ENCODE measurements around the gene SEL1L3.

Gene SEL1L3

DNA sequence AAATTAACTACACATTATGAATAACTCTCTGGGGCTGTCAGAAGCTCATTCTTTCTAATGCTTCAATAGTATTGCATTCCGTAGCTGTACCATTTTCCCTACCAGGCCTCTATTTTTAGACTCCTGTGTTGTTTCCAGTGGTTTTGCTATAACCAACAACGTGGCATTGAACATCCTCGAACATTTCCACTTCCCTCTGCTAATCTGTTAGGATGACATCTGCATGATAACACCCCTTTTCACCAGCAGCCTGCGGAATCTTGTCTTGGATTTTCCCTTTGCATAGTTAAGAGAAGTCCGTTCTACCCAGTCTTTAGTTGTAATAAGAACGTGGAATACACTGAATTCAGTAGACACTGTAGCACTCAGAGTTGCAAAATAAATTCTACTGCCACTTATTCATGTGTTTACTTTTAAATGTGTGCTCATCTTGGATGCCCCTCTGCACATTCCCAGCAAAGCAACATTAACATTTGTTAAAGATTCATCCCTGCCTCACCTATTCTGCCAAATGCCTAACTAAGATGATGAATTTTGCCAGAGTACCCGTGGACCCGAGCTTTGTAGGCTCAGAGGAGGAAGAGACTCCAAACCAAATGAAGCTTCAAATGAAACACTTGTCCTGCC, 55.6 kb downstream of the SEL1L3 start:
- DNase-seq, result no peak
- Histone ChIP-seq H3K4me2 (ENCODE audit: insufficient read depth, low read length) (no peak overlapping the region), H3K79me2 (ENCODE audit: insufficient read depth, low read length) (no peaks in the 10 kb centered on the region), H4K20me1 (ENCODE audit: insufficient read depth, low read length) (no peaks in the 10 kb centered on the region), H3K4me1 (ENCODE audit: insufficient read depth, low read length) (no peaks in the 10 kb centered on the region), H3K27ac (ENCODE audit: low read length) (no peak overlapping the region), H3K9ac (ENCODE audit: low read depth, low read length) (no peak overlapping the region), H3K27me3 (ENCODE audit: insufficient read depth, low read length, poor library complexity) (no peaks in the 10 kb centered on the region), H2AFZ (ENCODE audit: low read depth, low read length) (no peak overlapping the region), H3K4me3 (ENCODE audit: low read depth in 1 of 2, low read length in 2 of 2) (no peak overlapping the region), H3K36me3 (ENCODE audit: insufficient read depth, low read length) (no peaks in the 10 kb centered on the region), H3K9me3 (ENCODE audit: insufficient read depth, low read length, severe bottlenecking) (no peaks in the 10 kb centered on the region)
- no peak for TF ChIP-seq EZH2 (IDR thresholded peaks at IDR 0.05; ENCODE audit: borderline replicate concordance, low read depth, low read length, severe bottlenecking)
- TF ChIP-seq, protein P1, sequence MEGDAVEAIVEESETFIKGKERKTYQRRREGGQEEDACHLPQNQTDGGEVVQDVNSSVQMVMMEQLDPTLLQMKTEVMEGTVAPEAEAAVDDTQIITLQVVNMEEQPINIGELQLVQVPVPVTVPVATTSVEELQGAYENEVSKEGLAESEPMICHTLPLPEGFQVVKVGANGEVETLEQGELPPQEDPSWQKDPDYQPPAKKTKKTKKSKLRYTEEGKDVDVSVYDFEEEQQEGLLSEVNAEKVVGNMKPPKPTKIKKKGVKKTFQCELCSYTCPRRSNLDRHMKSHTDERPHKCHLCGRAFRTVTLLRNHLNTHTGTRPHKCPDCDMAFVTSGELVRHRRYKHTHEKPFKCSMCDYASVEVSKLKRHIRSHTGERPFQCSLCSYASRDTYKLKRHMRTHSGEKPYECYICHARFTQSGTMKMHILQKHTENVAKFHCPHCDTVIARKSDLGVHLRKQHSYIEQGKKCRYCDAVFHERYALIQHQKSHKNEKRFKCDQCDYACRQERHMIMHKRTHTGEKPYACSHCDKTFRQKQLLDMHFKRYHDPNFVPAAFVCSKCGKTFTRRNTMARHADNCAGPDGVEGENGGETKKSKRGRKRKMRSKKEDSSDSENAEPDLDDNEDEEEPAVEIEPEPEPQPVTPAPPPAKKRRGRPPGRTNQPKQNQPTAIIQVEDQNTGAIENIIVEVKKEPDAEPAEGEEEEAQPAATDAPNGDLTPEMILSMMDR (IDR thresholded peaks at IDR 0.05; ENCODE audit: borderline replicate concordance, extremely low read depth, low read length, poor library complexity, severe bottlenecking), result no peak
- no peak for ATAC-seq (ENCODE audit: insufficient read depth, low read depth)

DNA sequence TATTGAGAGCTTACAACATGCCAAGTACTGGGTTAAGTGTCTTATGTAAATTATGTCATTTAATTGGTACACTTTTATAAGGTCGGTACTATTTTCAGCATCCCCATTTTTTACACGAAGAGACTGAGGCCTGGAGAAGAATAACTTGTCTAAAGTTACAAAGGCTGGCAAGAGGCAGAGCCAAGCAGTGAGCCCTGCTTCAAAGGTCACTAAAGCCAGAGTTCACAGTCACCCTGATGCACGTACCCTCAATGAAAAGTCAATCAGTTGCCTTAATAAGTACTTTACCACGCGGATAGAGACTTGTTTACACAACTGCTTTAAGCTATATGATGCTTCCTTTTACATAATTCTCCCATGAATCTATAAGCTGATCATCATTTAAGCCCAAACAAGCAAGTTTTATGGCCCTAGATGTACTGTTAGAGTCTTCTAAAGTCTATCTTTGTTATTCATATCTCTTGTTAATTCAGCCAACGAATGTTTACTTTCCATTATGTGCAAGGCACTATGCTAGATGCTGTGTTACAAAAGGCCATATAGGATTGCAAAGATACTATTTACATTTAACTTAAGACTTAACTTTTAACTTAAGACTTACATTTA, 57.4 kb downstream of the SEL1L3 start:
- Histone ChIP-seq H3K79me2 (ENCODE audit: insufficient read depth, low read length) (no peaks in the 10 kb centered on the region), H3K9ac (ENCODE audit: low read depth, low read length) (no peak overlapping the region), H3K27me3 (ENCODE audit: insufficient read depth, low read length, poor library complexity) (no peaks in the 10 kb centered on the region), H3K4me1 (ENCODE audit: insufficient read depth, low read length) (no peaks in the 10 kb centered on the region), H3K9me3 (ENCODE audit: insufficient read depth, low read length, severe bottlenecking) (no peaks in the 10 kb centered on the region), H3K4me3 (ENCODE audit: low read depth in 1 of 2, low read length in 2 of 2) (no peak overlapping the region), H3K4me2 (ENCODE audit: insufficient read depth, low read length) (no peak overlapping the region), H3K36me3 (ENCODE audit: insufficient read depth, low read length) (no peaks in the 10 kb centered on the region), H2AFZ (ENCODE audit: low read depth, low read length) (no peak overlapping the region), H3K27ac (ENCODE audit: low read length) (no peak overlapping the region), H4K20me1 (ENCODE audit: insufficient read depth, low read length) (no peaks in the 10 kb centered on the region)
- ATAC-seq (ENCODE audit: insufficient read depth, low read depth), result no peak
- DNase-seq, result no peak
- TF ChIP-seq EZH2 (IDR thresholded peaks at IDR 0.05; ENCODE audit: borderline replicate concordance, low read depth, low read length, severe bottlenecking), result no peak
- TF ChIP-seq, protein P1 (IDR thresholded peaks at IDR 0.05; ENCODE audit: borderline replicate concordance, extremely low read depth, low read length, poor library complexity, severe bottlenecking), result no peak

DNA sequence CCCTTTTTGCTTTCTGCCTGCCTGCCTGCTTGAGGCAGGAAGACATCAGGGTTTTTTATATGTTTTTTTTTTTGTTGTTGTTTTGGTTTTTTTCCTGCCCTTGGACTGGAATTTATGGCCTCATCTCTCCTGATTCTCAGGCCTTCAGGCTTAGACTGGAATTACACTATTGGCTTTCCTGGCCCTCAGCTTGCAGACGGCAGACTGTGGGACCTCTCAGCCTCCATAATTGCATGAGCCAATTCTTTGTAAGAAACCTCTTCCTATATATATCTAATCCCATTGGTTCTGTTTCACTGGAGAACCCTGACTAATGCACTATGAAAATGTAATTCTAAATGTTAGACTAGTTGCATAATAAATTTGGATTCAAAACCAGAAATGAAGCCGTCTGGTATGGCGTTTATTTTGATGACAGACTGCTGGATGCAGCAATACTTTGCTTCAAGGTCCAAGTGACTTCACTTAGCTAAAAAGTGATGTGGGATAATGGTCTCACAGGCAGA, 59.0 kb downstream of the SEL1L3 start:
- H3K27me3 ChIP-seq (ENCODE audit: insufficient read depth, low read length, poor library complexity), result no peaks in the 10 kb centered on the region
- TF ChIP-seq EZH2 (IDR thresholded peaks at IDR 0.05; ENCODE audit: borderline replicate concordance, low read depth, low read length, severe bottlenecking), result no peak
- TF ChIP-seq, protein P1 (IDR thresholded peaks at IDR 0.05; ENCODE audit: borderline replicate concordance, extremely low read depth, low read length, poor library complexity, severe bottlenecking), result no peak
- no peaks in the 10 kb centered on the region for H3K79me2 ChIP-seq (ENCODE audit: insufficient read depth, low read length)
- no peak overlapping the region for H3K9ac ChIP-seq (ENCODE audit: low read depth, low read length)
- H2AFZ ChIP-seq (ENCODE audit: low read depth, low read length), result no peak overlapping the region
- DNase-seq (no peak), ATAC-seq (ENCODE audit: insufficient read depth, low read depth) (no peak)
- no peak overlapping the region for H3K4me2 ChIP-seq (ENCODE audit: insufficient read depth, low read length)
- H3K9me3 ChIP-seq (ENCODE audit: insufficient read depth, low read length, severe bottlenecking), result no peaks in the 10 kb centered on the region
- H3K27ac ChIP-seq (ENCODE audit: low read length), result no peak overlapping the region
- H3K4me1 ChIP-seq (ENCODE audit: insufficient read depth, low read length), result no peaks in the 10 kb centered on the region
- H3K4me3 ChIP-seq (ENCODE audit: low read depth in 1 of 2, low read length in 2 of 2), result no peak overlapping the region
- no peaks in the 10 kb centered on the region for H4K20me1 ChIP-seq (ENCODE audit: insufficient read depth, low read length)
- H3K36me3 ChIP-seq (ENCODE audit: insufficient read depth, low read length), result no peaks in the 10 kb centered on the region
